NCI-H2107 treated with DMSO at 0.1 percent for 48 hours (cell line): Measurements from ENCODE around the gene SYNPR.

Experiments
- DNase-seq: peaks from one replicate; lab custom pipeline; 2025; ENCODE audit not compliant: unreplicated experiment; lab: John Stamatoyannopoulos, UW

Gene SYNPR

DNA sequence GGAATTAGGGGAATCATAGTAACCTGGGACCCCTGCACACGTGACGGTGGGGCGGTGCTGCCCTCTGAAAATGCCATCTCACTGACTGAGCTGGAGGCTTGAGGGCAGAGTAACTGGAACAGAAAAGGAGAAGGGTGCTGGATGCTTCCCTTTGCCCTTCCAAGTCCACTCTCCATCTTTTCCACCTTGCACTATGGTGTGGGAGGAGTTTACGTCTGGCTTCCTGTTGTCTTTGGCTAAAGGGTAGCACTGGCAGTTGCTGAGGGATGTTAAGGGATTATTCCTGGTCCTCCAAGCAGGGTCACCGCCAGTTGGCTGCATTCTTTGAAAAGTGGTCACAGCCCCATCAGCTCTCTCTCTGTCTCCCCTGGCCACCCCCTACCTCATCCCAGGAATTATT is 245.0 kb downstream of the SYNPR start:
- no peak for DNase-seq

DNA sequence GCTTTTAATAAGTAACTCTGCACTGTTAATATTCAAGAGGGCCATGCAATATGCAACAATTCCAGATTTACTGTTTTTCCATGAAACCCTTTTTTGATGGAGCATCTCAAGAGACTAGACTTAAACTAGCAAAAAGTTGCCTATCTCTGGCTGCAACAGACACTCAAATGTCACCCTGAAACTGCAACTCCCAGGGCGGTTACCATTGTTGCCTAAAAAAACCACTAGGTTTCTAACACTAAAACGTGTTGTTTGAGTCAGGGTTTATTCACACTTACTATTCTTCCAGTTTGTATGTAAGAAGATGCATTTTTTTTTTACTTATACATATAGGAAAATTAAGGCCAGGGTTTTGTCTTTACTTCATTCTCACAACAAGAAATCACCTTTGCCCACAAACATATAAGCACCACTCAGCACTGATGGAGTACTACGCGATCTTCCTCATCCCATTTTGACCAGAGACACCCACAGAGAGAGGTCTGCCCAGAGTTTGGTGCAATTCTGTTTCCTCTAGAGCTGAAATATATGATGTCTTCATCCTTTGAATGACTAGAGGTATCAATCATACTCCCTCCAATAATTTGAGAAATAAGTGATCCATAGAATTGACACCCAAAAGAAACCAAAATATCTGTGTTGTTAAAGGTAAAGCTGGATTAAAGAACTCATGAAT is 250.4 kb downstream of the SYNPR start:
- no peak for DNase-seq

DNA sequence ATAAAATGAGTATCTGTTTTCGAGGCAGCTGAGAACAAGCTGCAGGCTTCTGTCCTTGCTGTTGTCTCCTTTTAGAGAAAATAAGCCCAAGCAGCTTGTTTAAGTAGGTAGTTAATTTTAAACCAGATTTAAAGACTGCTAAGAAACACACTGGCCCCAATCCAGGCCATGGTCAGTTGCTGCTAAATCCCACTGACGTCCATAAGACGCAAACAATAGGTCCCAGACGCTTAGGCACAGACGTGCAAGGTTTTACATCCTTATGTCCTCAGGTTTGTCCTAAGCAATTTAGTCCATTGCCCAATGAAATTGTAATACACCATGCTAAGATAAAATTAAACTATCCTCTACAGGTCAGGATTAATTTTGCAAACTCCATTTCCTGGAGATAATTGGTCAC is 254.4 kb downstream of the SYNPR start:
- DNase-seq = no peak

DNA sequence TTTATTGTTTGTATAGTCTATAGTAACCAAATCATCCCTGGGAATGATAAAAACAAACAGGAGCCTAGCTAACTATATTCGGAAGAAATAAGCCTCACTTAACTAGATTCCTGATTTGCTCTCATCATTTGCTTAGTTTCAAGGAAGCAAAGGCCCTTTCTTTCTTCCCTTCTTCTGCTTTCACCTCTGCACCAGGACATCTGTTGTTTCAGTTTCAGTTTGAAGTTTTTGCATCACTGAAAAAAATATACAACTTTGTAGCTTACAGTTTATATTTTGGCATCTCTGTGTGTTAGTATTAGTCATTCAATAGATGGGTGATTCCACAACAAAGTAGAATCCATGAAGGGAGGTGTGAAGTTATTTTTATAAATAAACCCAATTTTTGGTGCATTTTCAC is 260.8 kb downstream of the SYNPR start:
- DNase-seq = no peak

GRCh38 chr3:63555767-63556166 is 277.7 kb downstream of the SYNPR start:
- DNase-seq = no peak

- no peak for DNase-seq
Observed at GRCh38 chr3:63556401-63556800, 278.3 kb downstream of the SYNPR start.

GRCh38 chr3:63557912-63558311 is 279.8 kb downstream of the SYNPR start:
- DNase-seq = no peak

DNA sequence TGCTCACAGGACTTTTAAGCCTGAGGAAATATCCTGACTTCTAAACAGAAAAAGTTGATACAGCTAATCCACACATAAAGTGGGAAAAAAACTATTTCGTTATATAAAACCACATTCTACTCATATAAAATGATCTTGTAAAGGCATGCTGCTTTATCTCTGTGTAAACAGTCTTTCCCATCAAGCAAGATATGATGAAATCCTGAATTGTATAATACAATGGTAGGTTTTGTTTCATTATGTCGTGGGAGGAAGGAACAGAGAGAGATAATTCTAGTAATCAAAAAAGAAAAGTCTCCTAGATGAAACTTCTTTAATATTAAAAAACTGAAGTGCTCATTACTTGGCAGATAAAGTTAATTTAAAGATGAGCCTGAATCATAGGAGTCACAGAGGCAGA is 281.8 kb downstream of the SYNPR start:
- no peak for DNase-seq

GRCh38 chr3:63561879-63562278 is 283.8 kb downstream of the SYNPR start:
- no peak for DNase-seq

GRCh38 chr3:63562323-63562722 is 284.2 kb downstream of the SYNPR start:
- DNase-seq = no peak

GRCh38 chr3:63563572-63563971 is 285.5 kb downstream of the SYNPR start:
- DNase-seq = no peak

DNA sequence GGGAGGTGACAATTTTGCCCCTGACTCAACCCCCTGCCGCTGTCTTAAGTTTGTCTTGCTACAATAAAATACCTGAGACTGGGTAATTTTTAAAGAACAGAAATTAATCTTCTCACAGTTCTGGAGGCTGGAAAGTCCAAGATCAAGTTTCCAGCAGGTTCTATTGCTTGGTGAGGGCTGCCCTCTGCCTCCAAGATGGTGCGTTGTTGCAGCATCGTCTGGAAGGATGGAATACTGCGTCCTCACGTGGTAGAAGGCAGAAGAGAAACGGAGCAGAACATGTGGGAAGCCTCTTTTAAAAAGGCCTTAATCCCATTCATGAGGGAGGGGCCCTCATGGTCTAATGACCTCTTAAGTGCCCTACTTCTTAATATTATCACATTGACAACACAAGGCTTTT is 287.1 kb downstream of the SYNPR start:
- DNase-seq = no peak

DNA sequence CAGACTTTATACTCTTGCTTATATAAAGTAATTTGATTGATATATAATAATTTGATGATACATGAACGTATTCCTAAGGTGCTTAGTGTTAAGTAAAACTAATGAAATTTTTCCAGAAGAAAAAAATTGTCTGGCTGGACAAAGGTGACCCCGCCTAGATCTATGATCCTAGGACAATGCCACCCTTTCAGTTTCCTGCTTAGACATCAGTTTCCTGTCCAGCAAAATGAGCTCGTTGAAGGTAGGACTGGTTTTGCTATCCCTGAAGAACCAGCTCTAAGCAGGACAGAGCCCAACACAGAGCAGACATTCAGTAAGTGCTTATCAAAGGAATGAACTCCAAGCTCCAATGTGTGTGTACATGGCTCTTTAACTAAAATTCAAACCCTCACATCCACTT is 293.6 kb downstream of the SYNPR start:
- DNase-seq = no peak

DNA sequence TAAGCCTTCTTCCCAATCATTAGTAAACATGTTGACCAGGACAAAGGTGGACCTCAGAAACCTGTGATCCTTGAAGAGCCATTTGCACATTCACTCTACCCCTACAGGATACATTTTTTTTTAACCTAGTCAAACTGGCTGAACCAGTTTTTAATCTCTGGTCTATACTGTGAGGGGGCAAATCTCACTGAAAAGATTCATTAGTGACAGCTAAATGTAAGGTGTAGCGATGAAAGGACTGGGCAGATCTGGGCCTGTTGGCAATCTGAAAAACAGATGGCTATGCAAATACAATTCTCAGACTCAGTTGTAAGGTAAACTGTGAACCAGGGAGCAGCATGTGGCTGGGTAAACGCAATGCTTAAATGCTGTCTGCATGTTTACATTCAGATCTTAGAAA is 298.7 kb downstream of the SYNPR start:
- peak; percentile 32 for DNase-seq

GRCh38 chr3:63578858-63579257 is 300.8 kb downstream of the SYNPR start:
- DNase-seq = no peak

DNA sequence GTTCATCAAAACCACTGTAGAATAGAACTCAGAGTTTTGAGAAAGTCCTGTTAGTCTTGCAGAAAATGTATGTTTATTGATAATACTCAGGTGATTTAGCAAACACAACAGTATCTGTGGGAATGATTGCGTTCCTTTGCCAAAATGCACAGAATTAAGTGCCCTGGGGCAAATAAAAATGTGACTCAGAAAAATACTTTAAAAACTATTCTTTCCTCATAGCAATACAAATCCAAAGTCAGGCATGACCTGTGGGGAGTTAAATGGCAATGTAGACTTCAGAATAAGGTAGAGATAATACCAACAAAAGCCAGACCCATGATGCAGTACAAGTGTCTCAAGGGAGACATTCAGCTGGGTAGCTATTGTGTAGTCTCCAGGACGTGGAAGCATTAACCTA is 302.0 kb downstream of the SYNPR start:
- DNase-seq = no peak

DNA sequence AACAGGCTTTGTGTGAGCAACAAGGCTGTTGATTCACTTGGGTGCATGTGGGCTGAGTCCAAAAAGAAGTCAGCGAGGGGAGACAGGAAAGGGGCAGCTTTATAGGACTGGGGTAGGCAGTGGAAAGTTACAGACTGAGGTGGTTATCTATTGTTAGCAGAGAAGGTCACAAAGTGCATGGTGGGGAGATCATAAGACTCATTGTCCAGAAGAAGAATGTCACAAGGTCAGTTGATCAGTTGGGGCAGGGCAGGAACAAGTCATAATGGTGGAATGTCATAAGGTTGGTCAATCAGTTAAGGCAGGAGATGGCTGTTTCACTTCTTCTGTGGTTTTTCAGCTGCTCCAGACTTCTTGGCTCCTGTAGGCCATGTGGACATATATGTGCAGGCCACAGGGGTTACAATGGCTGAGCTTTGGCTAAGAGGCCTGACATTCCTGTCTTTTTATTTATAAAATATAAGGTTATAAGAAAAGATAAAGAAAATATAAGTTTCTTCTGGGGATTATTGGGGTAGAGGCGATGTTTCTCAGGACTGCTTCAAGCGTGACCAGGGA is 304.9 kb downstream of the SYNPR start:
- no peak for DNase-seq

GRCh38 chr3:63584681-63585080 is 306.6 kb downstream of the SYNPR start:
- no peak for DNase-seq

- no peak for DNase-seq
Observed at GRCh38 chr3:63585927-63586326, 307.8 kb downstream of the SYNPR start.

GRCh38 chr3:63588895-63589294 is 310.8 kb downstream of the SYNPR start:
- no peak for DNase-seq

DNA sequence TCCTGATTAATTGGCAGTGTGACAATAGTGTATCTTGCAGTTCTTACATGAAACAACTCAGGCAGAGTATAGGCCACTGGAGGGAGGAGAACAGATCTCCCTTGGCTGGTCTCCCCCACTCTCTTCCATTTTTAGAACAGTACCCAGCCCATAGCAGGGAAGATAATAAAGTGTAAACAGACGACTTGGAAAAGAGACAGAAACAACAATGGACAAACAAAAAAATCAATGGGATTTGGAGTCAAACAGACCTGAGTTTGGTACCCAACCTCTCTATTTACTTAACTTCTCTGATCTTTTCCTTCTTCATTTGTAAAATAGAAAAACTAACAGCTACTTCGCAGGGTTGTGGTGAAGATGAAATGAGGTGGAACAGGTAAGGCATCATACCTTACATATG is 315.7 kb downstream of the SYNPR start:
- DNase-seq = no peak

DNA sequence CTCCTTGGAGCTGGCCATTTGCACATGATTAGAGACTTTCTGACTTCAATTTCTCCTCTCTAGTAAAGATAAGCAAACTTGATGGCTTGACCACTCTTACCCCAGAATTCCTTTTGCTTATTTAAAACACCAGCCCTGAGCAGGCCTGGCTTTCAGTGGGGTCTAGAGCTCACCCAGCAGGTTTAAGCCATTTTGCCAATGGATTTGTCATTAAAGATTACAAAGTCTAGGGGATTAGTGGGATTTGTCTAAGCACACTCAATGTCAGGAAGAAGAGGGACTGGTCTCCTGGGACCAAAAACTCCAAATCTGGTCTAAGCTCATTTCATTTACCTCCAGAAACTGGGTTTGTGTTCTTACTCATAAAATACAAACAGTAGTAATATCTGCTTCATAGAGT is 317.1 kb downstream of the SYNPR start:
- DNase-seq = no peak

GRCh38 chr3:63597019-63597418 is 318.9 kb downstream of the SYNPR start:
- DNase-seq = no peak
